Measurements from ENCODE around the gene NGFR. TPM values are rescaled to one million over a fixed set of nuclear protein-coding genes. Genes with fewer than 3 reads are reported as not detected.

NGFR gene, protein sequence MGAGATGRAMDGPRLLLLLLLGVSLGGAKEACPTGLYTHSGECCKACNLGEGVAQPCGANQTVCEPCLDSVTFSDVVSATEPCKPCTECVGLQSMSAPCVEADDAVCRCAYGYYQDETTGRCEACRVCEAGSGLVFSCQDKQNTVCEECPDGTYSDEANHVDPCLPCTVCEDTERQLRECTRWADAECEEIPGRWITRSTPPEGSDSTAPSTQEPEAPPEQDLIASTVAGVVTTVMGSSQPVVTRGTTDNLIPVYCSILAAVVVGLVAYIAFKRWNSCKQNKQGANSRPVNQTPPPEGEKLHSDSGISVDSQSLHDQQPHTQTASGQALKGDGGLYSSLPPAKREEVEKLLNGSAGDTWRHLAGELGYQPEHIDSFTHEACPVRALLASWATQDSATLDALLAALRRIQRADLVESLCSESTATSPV
- total RNA-seq, result under 1 TPM in 1 of 2 experiments, not detected in 1; 0.16 TPM

DNA sequence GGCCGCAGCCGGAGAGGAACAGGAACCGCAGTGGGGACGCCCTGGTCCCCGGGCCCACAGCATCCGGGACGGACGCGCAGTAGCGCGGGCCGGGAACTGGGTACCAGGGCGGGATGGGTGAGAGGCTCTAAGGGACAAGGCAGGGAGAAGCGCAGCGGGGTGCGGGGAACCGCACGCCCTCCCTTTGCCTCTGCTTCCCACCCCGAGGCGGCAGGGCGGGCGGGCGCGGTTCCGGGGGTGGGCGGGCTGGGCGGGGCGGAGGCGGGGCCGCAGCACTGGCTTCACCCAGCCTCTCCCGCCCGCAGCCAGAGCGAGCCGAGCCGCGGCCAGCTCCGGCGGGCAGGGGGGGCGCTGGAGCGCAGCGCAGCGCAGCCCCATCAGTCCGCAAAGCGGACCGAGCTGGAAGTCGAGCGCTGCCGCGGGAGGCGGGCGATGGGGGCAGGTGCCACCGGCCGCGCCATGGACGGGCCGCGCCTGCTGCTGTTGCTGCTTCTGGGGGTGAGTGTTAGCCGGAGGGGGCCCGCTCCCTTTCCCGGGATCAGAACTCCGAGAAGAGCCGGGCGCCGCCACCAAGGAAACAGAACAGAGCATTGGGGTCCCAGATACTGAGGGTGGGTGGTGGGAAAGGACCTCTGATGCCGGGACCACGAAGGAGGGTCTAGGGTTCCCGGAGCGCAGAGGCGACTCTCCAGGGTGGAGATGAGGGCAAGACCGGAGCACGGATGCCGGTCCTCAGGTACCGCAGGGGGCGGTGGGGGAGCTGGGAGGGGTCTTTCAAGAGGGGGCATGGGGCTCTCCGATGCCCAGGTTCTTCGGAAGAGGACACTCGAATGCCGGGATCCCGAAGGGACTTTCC is at the start of gene NGFR:
Gene NGFR, plus strand, starts transcription at position 308 of the 856 bp plus-strand sequence. Its CDS starts 125 bp downstream, at position 433.
- peak within 1 kb of the TSS; percentile 68 for H3K4me3 Mint-ChIP-seq
- no peaks in the 10 kb centered on the region for H3K36me3 Mint-ChIP-seq
- H3K27me3 Mint-ChIP-seq, result peaks cover 58% of the 10 kb centered on the region
- DNase-seq, result peak; percentile 69
- H3K9me3 Mint-ChIP-seq, result no peaks in the 10 kb centered on the region
- H3K27ac Mint-ChIP-seq, result no peak within 1 kb of the TSS
- H3K4me1 Mint-ChIP-seq, result peaks cover 10% of the 10 kb centered on the region

DNA sequence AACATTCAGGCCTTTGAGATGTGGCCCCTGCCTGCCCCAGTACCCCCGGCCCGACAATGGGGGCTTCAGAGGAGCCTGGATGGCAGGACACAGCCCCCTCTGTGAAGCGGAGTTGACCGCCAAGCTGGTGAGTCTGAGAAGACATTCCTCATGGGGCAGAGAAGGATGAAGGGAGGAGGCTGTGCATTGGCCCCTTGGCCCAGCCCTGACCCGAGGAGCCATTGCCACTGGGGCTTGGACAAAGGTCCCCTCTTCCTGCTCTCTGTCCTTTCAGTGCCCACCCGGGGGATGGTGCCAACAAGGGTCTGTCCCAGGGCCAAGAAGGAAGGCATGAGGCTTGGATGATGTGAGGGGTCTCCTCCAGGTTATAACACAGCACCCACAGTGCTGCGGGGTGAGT is 49.5 kb upstream of the NGFR start:
- no peak for DNase-seq
- Mint-ChIP-seq H3K4me3 (no peak overlapping the region), H3K36me3 (no peaks in the 10 kb centered on the region), H3K27me3 (peaks cover 1% of the 10 kb centered on the region), H3K9me3 (no peaks in the 10 kb centered on the region), H3K4me1 (peaks cover 3% of the 10 kb centered on the region), H3K27ac (no peak overlapping the region)

DNA sequence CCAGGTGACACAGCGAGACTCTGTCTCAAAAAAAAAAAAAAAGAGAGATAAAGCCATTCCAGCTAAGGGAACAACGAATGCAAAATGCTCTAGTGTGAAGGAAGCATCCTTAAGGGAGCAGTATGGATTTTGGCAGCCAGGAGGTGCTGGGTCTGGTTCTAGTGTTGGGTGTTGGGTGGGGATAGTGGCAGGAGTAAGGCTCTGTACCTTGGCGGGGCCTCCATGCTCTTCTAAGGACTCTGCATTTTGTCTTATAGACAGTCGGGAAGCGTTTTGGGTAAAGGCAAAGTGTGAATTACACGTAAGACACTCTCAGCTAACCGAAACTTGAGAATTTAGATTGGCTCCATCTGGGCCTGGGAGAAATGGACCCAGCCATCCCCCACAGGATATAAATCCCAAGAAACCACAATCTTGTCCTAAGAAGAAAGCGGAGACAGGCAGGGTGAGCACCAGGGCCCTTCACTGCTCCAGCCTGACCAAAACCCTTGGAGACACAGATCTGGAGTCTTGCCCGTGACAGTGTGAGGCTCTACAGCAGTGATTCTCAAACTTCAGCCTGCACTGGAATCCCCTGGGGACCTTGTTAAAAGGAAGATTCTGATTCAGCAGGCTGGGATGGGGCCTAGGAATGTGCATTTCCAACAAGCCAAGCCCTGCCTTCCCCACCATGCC is 47.3 kb upstream of the NGFR start:
- Mint-ChIP-seq H3K9me3 (no peaks in the 10 kb centered on the region), H3K36me3 (no peaks in the 10 kb centered on the region), H3K4me3 (no peak overlapping the region), H3K4me1 (peaks cover 4% of the 10 kb centered on the region), H3K27ac (no peak overlapping the region), H3K27me3 (no peaks in the 10 kb centered on the region)
- no peak for DNase-seq

DNA sequence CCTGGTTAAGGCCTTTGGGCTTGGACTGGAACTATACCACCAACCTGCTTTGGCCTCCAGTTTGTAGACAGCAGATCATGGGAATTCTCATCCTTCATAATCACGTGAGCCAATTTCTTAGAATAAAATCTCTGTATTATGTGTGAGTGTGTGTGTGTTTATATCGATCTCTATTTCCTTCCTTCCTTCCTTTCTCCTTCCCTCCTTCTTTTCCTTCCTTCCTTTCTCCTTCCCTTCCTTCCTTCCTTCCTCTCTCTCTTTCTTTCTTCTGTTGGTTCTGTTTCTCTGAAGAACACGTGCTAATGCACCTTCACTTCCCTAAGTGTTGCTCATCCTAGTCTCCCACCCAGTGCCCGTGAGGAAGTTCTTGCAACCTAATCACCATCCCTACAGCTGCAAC is 44.9 kb upstream of the NGFR start:
- H3K4me3 Mint-ChIP-seq, result no peak overlapping the region
- no peak for DNase-seq
- no peaks in the 10 kb centered on the region for H3K9me3 Mint-ChIP-seq
- peaks cover 5% of the 10 kb centered on the region for H3K27me3 Mint-ChIP-seq
- peaks cover 4% of the 10 kb centered on the region for H3K4me1 Mint-ChIP-seq
- no peaks in the 10 kb centered on the region for H3K36me3 Mint-ChIP-seq
- no peak overlapping the region for H3K27ac Mint-ChIP-seq

DNA sequence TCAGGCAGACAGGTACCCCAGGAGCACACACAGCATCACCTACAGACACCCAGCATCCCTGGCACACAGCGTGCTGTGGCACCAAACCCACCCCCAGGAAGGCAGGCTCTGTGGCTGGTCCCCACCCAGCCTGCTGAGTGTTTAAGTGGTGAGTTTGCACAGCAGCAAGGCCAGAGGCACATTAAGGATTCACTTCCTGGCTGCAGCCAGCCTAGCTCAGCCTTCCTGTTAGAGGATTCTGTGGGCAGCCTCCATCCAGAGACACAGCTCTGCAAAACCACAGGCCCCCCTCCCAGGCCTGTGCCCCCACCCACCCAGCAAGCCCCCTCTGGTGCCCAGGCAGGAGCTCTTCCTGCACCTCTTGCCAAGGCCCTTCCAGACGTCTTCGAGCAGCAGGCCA is 44.4 kb upstream of the NGFR start:
- Mint-ChIP-seq H3K27me3 (peaks cover 5% of the 10 kb centered on the region), H3K9me3 (no peaks in the 10 kb centered on the region), H3K36me3 (no peaks in the 10 kb centered on the region), H3K4me1 (peaks cover 4% of the 10 kb centered on the region), H3K4me3 (no peak overlapping the region), H3K27ac (no peak overlapping the region)
- DNase-seq, result no peak

DNA sequence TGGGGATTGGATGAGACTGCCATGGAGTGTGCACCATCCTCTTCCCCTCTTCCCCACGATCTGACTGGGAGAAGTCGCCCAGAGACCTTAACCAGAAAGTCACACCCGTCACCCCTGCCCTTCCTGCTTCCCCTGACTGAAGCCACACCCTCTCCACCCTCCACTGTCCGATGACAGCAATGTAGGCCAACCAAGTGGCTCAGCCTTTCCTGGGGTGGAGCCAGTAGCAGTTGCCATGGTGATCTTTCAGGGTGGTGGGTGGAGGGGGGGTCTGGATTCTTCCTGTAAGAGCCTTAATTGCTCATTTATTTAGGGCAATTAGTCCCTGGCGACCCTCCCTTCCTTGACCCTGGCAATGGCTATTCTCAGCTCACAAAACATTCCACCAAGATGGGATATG is 42.9 kb upstream of the NGFR start:
- H3K27ac Mint-ChIP-seq, result no peak overlapping the region
- peaks cover 17% of the 10 kb centered on the region for H3K27me3 Mint-ChIP-seq
- no peaks in the 10 kb centered on the region for H3K9me3 Mint-ChIP-seq
- no peak overlapping the region for H3K4me3 Mint-ChIP-seq
- no peaks in the 10 kb centered on the region for H3K36me3 Mint-ChIP-seq
- DNase-seq, result no peak
- peaks cover 4% of the 10 kb centered on the region for H3K4me1 Mint-ChIP-seq

DNA sequence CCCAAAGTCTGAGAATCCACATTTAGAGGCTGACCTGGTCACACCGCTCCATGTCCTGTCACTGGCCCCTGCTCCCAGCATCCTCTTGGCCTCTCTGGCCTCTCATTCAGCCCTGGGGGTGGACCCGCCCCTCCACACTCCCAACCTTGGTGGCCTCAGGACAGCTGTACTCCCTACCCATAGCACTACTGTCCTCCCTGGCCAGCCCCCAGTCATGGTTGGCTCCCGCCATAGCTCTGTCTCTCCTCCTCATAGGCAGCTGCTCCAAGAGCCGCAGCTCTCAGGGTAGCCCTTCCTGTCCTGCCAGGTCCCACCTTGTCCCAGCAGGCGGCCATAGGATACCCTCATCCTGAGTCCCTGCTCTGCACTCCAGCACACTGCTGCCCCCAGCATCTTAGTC is 42.4 kb upstream of the NGFR start:
- DNase-seq, result no peak
- Mint-ChIP-seq H3K27me3 (peaks cover 22% of the 10 kb centered on the region), H3K4me3 (no peak overlapping the region), H3K36me3 (no peaks in the 10 kb centered on the region), H3K27ac (no peak overlapping the region), H3K9me3 (no peaks in the 10 kb centered on the region), H3K4me1 (peaks cover 4% of the 10 kb centered on the region)

DNA sequence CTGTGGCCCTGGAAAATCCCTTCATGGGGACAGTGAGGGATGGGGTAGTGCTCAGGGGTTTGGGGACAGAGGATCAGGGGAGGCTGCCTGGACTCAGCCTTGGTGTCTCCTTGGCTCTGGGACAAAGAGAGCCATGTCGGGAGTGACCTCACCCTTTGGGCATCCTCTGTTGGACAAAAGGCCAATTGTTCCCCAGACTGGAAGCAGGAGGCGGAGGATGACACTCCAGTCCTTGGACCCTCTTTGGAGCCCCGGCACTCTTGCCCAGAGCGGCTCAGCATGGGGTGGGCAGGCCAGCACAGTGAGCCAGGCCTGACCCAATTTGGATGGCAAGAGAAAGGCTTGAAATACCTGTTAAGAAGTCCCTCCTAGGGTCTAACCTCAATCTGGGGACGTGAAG is 41.0 kb upstream of the NGFR start:
- DNase-seq, result no peak
- peaks cover 4% of the 10 kb centered on the region for H3K4me1 Mint-ChIP-seq
- no peak overlapping the region for H3K4me3 Mint-ChIP-seq
- H3K36me3 Mint-ChIP-seq, result no peaks in the 10 kb centered on the region
- H3K9me3 Mint-ChIP-seq, result no peaks in the 10 kb centered on the region
- peaks cover 26% of the 10 kb centered on the region for H3K27me3 Mint-ChIP-seq
- H3K27ac Mint-ChIP-seq, result no peak overlapping the region

DNA sequence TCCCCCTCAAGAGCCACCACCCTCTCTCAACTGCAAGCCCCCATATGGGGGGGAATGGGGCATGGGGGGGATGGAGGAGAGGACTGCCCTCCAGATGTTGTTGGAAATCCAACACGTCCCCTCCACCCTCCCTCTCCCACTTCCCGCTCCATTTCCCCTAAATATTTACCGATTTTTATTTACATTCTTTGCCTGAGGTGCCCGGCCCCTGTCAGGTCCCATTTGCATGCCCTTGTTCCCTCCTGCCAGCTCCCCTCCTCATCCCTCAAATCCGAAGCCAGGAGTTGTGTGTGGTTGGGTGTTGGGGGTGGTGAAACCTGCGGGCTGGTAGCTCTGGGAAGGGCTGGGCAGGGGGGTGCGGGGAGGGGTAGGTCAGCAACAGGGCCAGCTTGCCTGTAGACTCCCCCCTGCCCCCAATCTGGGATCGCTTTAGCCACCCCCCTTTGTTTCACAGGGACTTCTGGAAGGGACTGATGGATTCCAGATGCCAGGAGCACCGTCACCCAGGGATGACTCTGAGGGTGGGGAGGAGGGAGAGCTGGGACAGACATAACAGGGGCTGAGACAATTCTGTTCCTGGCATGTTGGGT is 39.7 kb upstream of the NGFR start:
- Mint-ChIP-seq H3K4me3 (no peak overlapping the region), H3K36me3 (no peaks in the 10 kb centered on the region), H3K27ac (no peak overlapping the region), H3K4me1 (peaks cover 3% of the 10 kb centered on the region), H3K9me3 (no peaks in the 10 kb centered on the region), H3K27me3 (peaks cover 26% of the 10 kb centered on the region)
- DNase-seq, result no peak

DNA sequence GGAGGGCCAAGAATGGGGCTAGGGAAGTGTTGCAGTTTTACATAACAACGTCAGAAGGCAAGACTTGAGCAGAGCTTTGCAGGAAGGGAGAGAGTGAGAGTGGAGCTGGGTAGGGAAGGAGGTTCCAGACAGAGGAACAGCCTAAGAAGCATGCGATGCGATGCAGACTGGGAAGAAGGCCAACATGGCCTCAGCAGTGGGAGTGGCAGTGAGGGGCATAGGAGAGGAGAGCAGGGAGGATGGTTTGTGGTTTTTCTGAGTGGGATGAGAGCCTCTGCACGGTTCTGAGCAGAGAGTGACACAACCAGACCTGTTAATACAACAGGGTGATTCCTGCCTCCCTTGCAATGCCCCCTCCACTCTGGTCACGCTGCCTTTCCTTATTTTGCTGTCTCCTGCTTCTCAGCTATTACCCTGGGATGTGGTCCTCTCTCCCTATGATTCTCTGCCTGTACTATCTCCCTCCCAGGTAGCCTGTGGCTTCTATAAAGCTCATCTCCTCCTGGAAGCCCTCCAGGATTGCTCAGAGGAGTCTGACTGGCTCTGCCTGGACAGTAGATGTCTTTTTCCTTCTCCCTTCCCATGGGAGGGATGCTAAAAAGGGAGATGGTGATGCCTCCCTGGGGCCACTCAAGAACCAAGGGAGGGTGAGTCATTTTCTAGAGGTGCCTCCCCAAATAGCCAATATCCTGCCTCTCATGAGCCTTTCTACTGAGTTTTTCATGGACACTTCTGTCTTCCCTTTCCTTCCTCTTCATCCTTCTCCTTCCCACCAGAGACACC is 38.7 kb upstream of the NGFR start:
- H3K36me3 Mint-ChIP-seq, result no peaks in the 10 kb centered on the region
- peaks cover 26% of the 10 kb centered on the region for H3K27me3 Mint-ChIP-seq
- no peaks in the 10 kb centered on the region for H3K9me3 Mint-ChIP-seq
- H3K4me1 Mint-ChIP-seq, result no peaks in the 10 kb centered on the region
- no peak for DNase-seq
- H3K4me3 Mint-ChIP-seq, result no peak overlapping the region
- H3K27ac Mint-ChIP-seq, result no peak overlapping the region

DNA sequence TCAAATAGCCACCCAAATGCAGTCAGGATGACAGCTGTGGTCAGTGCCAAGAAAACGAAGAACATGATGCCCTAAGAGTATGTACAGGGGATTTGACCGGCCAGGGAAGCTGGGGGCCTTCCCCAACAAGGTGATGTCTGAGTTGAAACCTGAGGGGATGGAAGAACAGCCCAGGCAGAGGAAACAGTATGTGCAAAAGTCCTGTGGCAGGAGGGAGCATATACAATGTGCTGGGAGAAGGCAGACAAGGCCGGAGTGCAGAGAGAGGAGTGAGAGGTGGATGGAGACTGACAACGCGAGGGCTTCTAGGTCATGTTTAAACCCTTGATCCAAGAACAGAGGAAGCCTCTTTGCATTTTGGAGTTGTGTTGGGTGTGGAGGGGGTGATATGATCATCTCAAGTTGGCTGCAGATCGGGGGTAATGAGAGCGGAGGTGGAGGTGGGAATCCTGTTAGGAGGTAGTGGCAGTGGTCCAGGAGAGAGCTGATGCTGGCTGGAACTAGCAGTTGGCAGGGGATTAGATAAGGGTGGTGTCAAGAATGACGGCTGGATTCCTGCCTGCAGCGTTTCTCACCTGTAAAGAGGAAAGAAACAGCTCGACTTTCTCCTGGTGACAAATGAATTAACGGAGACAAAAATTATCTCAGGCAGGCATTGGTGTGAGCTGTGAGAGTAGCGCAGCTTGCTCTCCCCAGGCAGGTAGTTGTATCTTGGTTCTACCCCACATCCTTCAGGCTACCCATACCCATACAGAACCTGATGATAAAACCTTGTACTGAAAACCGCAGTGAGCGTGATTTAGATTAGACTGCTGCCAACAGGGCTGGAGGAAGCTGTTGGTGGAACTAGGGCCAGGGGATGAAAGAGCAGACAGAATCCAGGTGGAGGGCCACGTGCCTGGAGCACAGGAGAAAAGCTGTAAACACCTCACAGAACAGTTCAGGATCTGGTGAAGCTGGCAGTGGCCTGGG is 37.2 kb upstream of the NGFR start:
- Mint-ChIP-seq H3K27me3 (peaks cover 33% of the 10 kb centered on the region), H3K36me3 (no peaks in the 10 kb centered on the region), H3K4me1 (no peaks in the 10 kb centered on the region), H3K9me3 (no peaks in the 10 kb centered on the region), H3K4me3 (no peak overlapping the region), H3K27ac (no peak overlapping the region)
- DNase-seq, result no peak

DNA sequence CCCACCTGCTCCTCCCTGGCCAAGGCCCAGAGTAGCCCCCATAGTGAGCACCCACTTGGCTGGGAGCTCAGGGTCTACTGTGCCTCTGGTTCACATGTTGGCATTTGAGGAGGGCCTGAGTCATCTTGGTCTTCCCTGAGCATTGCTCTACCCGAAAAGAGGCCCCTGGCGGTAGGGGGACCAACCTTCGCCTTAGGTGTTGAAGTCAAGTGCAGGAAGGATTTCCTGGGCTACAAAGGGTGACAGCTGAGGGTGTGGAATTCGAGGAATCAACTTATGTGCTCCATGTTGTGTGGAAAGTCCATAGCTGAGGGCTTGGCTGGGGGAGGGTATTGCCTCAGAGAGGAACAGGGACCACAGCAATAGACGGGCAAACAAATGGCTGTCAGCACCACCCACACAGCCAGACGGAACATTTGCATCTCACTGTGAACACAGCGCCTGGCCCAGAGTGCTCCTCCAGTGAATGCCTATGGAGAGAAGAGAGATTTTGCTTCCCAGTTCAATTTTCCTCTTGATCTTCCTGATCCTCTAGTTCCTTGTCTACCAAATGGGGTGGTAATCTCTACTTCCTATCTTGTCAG is 35.6 kb upstream of the NGFR start:
- no peak overlapping the region for H3K27ac Mint-ChIP-seq
- no peak overlapping the region for H3K4me3 Mint-ChIP-seq
- peaks cover 3% of the 10 kb centered on the region for H3K9me3 Mint-ChIP-seq
- no peak for DNase-seq
- H3K36me3 Mint-ChIP-seq, result no peaks in the 10 kb centered on the region
- H3K4me1 Mint-ChIP-seq, result no peaks in the 10 kb centered on the region
- peaks cover 37% of the 10 kb centered on the region for H3K27me3 Mint-ChIP-seq

DNA sequence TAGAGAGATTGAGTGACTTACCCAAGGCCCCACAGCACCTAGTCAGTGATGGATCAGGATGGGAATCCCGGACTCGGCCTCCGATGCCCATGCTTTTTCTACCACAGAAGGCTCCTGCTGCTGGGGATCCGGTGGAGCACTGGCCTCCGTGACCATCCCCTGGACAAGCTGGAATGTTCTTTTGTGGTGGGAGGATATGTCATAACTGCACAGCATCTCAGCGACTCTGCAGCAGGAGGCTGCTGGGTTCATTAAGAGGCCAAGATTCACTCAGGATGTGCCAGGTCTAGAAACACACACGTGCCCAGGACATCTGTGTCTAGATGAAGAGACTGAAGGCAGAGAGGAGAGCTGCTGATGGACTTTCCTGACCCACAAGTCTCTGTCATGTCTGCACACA is 34.7 kb upstream of the NGFR start:
- peaks cover 3% of the 10 kb centered on the region for H3K9me3 Mint-ChIP-seq
- no peak overlapping the region for H3K27ac Mint-ChIP-seq
- H3K4me1 Mint-ChIP-seq, result no peaks in the 10 kb centered on the region
- DNase-seq, result no peak
- no peak overlapping the region for H3K4me3 Mint-ChIP-seq
- H3K36me3 Mint-ChIP-seq, result no peaks in the 10 kb centered on the region
- H3K27me3 Mint-ChIP-seq, result peaks cover 39% of the 10 kb centered on the region

Measured in activated naive CD8-positive, alpha-beta T cell treated with anti-CD3 and anti-CD28 coated beads for 36 hours (primary cell).